Measurements from ENCODE around the gene TTLL11. TPM values are rescaled to one million over a fixed set of nuclear protein-coding genes. Genes with fewer than 3 reads are reported as not detected.
A peak's percentile ranks its signal among the peaks of the same experiment; 100 is the strongest.
"Not testable (repeated sequence)": the region's sequence is repeated elsewhere in the genome, so short reads cannot be mapped to it uniquely, and the experiment has no call there.

Gene TTLL11
- total RNA-seq, 6 experiments from 2014 or later = 3.2 to 5.2 (median 4.1) TPM

DNA sequence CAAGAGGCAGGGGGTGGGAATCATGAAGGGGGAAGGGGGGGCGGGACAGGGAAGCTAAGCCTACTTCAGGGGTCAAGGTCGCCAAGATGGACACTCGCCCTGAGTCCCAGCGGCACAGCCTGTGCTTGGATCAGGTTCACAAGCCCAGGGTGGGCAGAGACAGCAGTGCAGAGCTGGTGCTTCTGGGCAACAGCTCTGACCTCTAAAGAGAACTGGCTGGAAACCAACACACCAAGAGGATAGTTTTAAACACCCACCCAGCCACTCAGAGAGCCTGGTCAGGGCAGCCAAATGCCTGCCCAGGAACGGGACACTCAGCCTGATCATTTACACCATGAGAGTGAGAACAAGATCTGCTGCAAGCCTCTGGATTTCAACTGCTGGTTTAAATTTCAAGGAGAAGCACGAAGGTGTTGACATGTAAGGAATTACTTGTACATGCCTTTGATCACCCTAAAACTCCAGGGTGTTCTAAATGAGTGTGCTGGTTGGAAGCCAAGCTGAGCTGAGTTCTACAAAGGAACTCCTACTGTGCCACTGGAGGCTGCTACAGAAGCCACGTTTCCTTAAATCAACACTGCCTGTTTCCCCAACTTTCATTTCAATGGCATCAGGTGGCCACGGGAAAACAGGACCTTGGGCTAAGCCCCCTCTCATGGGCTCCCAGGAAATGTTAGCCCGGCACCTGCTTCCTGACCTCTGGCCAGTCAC lies 91.5 kb downstream of the TTLL11 start:
- WGBS (ENCODE audit: insufficient coverage, low coverage, low lambda C conversion rate, missing lambda C conversion rate) = 39% methylated on average over 6 of the region's 9 CpGs
- no peak for TF ChIP-seq POLR2A (IDR thresholded peaks at IDR 0.05)
- TF ChIP-seq, protein P1, sequence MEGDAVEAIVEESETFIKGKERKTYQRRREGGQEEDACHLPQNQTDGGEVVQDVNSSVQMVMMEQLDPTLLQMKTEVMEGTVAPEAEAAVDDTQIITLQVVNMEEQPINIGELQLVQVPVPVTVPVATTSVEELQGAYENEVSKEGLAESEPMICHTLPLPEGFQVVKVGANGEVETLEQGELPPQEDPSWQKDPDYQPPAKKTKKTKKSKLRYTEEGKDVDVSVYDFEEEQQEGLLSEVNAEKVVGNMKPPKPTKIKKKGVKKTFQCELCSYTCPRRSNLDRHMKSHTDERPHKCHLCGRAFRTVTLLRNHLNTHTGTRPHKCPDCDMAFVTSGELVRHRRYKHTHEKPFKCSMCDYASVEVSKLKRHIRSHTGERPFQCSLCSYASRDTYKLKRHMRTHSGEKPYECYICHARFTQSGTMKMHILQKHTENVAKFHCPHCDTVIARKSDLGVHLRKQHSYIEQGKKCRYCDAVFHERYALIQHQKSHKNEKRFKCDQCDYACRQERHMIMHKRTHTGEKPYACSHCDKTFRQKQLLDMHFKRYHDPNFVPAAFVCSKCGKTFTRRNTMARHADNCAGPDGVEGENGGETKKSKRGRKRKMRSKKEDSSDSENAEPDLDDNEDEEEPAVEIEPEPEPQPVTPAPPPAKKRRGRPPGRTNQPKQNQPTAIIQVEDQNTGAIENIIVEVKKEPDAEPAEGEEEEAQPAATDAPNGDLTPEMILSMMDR (IDR thresholded peaks at IDR 0.05) = no peak
- peak; percentile 54 to 86 (median 80) for ATAC-seq
- no peak overlapping the region for H3K4me3 ChIP-seq
- no peaks in the 10 kb centered on the region for H3K9me3 ChIP-seq
- H3K27ac ChIP-seq = peak overlapping the region; percentile 15 to 79 (median 42)
- no peaks in the 10 kb centered on the region for H3K27me3 ChIP-seq
- DNase-seq = peak; percentile 29 to 94 (median 83)
- H3K4me1 ChIP-seq = peaks cover 0 to 64% (median 28%) of the 10 kb centered on the region in 4 donors
- intact Hi-C loops (cut with DNase I) = no loop called here
- no peaks in the 10 kb centered on the region for H3K36me3 ChIP-seq

DNA sequence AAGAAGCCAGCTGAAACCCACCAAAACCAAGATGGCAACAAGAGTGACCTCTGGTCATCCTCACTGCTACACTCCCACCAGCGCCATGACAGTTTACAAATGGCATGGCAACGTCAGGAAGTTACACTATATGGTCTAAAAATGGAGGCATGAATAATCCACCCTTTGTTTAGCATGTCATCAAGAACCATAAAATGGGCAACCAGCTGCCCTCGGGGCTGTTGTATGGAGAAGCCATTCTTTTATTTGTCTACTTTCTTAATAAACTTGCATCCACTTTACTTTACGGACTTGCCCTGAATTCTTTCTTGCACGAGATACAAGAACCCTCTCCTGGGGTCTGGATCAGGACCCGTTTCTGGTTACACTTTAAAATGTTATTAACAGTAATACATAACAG lies 92.6 kb downstream of the TTLL11 start:
- H3K4me1 ChIP-seq = peaks cover 0 to 63% (median 28%) of the 10 kb centered on the region in 4 donors
- ATAC-seq; H3K36me3 ChIP-seq; DNase-seq; intact Hi-C loops (cut with DNase I); H3K4me3 ChIP-seq; H3K9me3 ChIP-seq; H3K27me3 ChIP-seq: not testable (repeated sequence)
- whole genome bisulfite sequencing (ENCODE audit: insufficient coverage, low coverage, low lambda C conversion rate, missing lambda C conversion rate) = 89% methylated on average over 4 of the region's 6 CpGs
- H3K27ac ChIP-seq = peak overlapping the region in 1 of 3 donors; percentile 79

DNA sequence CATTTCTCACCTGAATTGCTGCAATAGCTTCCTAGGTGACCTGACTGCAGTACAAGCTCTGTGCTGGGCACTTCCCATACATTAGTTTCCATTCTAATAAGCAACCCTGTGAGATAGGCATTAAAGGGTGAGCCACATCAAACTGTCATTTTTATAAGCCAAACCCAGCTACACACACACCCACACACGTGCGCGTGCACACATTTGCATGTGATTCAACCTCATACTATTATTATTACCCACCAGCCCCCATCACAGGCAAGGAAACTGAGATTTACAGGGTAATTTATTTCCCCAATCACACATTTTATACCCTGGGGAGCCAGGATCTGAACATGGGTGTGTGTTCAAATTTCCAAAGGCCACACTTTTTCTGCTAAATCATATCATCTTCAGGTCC lies 93.6 kb downstream of the TTLL11 start:
- DNase-seq (no peak), ATAC-seq (no peak)
- no peak overlapping the region for H3K4me3 ChIP-seq
- H3K36me3 ChIP-seq = no peaks in the 10 kb centered on the region
- H3K4me1 ChIP-seq = peaks cover 0 to 57% (median 28%) of the 10 kb centered on the region in 4 donors
- no peaks in the 10 kb centered on the region for H3K9me3 ChIP-seq
- no peaks in the 10 kb centered on the region for H3K27me3 ChIP-seq
- peak overlapping the region in 1 of 3 donors; percentile 46 for H3K27ac ChIP-seq
- intact Hi-C loops (cut with DNase I) = loop anchor here (5.0 to 10.0 kb wide), 3 partner anchors 255 to 457 kb away; no protein-coding TSS in a partner anchor
- no peak for TF ChIP-seq POLR2A (IDR thresholded peaks at IDR 0.05)
- TF ChIP-seq, protein P1 (IDR thresholded peaks at IDR 0.05) = no peak
- 86% methylated on average over 3 of the region's 3 CpGs for WGBS (ENCODE audit: insufficient coverage, low coverage, low lambda C conversion rate, missing lambda C conversion rate)

DNA sequence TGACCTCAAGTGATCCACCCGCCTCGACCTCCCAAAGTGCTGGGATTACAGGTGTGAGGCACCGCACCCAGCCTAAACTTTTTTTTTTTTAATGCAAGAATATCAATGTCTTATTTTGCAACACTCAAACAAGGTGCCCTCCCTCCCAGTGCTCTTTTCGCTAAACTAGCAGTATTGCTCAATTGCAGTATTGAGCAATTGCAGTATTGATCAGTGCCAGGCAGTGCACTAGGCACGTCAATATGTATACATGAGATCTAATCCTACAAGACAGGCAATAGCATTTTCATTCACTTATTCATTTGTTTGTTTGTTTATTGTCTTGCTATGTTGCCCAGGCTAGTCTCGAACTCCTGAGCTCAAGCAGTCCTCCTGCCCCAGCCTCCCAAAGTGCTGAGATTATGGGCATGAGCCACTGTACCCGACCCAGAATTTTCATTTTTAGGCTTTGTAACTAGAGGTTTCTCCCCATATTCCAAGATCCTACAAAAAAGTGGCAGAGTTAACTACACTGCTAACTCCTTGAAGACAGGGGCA lies 94.5 kb downstream of the TTLL11 start:
- intact Hi-C loops (cut with DNase I) = loop anchor here (5.0 to 10.0 kb wide), 3 partner anchors 254 to 456 kb away; no protein-coding TSS in a partner anchor

More for the DNA sequence above, 94.5 kb downstream of the TTLL11 start:
- WGBS (ENCODE audit: insufficient coverage, low coverage, low lambda C conversion rate, missing lambda C conversion rate) = 27% methylated on average over 4 of the region's 7 CpGs
- H3K9me3 ChIP-seq = no peaks in the 10 kb centered on the region
- DNase-seq (peak in 1 of 3 donors; percentile 64), ATAC-seq (peak; percentile 53 to 76 (median 64))
- no peak overlapping the region for H3K4me3 ChIP-seq
- peaks cover 0 to 57% (median 28%) of the 10 kb centered on the region in 4 donors for H3K4me1 ChIP-seq
- TF ChIP-seq, protein P1 (IDR thresholded peaks at IDR 0.05) = no peak
- no peak for TF ChIP-seq POLR2A (IDR thresholded peaks at IDR 0.05)
- no peaks in the 10 kb centered on the region for H3K36me3 ChIP-seq
- H3K27me3 ChIP-seq = no peaks in the 10 kb centered on the region
- peak overlapping the region in 2 of 3 donors; percentile 46 to 47 for H3K27ac ChIP-seq

Measured in right lobe of liver (tissue), 6 donors.